HG03342 (cell line): ENCODE measurements around the gene PPP6R3.

Source experiments
- ATAC-seq: cut with Tn5 transposase; IDR thresholded peaks from one replicate; pipeline ENCODE4 v1.9.1; 2021; ENCODE audit warnings: mild to moderate bottlenecking, moderate library complexity; ENCODE audit not compliant: unreplicated experiment

The PPP6R3 gene, protein sequence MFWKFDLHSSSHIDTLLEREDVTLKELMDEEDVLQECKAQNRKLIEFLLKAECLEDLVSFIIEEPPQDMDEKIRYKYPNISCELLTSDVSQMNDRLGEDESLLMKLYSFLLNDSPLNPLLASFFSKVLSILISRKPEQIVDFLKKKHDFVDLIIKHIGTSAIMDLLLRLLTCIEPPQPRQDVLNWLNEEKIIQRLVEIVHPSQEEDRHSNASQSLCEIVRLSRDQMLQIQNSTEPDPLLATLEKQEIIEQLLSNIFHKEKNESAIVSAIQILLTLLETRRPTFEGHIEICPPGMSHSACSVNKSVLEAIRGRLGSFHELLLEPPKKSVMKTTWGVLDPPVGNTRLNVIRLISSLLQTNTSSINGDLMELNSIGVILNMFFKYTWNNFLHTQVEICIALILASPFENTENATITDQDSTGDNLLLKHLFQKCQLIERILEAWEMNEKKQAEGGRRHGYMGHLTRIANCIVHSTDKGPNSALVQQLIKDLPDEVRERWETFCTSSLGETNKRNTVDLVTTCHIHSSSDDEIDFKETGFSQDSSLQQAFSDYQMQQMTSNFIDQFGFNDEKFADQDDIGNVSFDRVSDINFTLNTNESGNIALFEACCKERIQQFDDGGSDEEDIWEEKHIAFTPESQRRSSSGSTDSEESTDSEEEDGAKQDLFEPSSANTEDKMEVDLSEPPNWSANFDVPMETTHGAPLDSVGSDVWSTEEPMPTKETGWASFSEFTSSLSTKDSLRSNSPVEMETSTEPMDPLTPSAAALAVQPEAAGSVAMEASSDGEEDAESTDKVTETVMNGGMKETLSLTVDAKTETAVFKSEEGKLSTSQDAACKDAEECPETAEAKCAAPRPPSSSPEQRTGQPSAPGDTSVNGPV

DNA sequence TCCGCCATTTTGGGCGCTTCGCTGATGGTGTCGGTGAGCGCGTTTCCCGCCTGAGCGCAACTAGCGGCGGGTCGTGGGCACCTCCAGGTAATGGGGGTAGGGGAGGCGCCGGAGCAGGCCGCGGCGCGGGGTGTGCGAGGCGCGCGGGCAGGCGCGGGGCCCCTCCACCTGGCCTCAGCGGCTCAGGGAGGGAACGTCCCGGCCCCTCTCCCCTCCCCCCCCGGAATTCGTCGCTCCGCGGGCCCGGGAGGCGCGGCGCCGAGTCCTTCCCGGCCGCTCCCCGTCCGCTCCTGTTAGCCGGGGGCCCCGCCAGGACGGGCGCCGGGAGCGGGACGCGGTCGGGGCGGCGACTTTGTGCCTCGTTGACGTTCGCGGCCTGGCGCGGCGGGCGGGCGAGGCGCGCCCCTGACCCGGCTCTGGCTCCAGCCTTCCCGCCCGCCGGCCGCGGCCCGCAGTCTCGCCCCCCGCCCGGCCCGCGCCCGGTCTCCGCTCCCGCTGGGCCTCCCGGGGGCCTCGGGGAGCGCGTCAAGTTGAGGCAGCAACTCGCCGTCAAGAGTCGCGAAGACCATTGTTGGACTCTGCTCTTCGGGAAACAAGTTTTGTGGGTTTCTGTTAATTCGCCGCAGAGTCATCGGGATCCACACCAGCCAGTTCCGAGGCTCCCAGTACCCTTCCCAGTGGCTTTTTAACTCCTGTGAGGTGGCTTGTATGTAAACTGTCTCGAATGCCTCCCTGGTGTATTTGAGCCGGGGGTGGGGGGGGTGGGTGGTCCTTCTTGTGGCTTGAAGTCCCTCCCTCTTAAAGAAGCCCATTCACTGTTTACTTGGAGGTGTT, at the start of gene PPP6R3:
TSS of gene PPP6R3 (plus strand) at position 12 of the 834 bp plus-strand sequence. CDS start 76,913 bp downstream, outside the sequence.
- peak; percentile 33 for ATAC-seq

DNA sequence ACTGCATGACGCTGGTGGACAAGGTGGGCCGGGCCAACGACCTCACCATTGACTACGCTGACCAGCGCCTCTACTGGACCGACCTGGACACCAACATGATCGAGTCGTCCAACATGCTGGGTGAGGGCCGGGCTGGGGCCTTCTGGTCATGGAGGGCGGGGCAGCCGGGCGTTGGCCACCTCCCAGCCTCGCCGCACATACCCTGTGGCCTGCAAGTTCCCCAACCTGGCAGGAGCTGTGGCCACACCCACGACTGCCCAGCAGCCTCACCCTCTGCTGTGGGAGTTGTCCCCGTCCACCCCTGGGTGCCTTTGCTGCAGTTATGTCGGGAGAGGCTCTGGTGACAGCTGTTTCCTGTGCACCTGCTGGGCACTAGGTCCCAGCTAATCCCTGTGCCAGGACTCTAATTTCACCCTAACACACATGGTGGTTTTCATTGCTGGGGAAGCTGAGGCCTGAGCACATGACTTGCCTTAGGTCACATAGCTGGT, 49.0 kb upstream of the PPP6R3 start:
- ATAC-seq = no peak

DNA sequence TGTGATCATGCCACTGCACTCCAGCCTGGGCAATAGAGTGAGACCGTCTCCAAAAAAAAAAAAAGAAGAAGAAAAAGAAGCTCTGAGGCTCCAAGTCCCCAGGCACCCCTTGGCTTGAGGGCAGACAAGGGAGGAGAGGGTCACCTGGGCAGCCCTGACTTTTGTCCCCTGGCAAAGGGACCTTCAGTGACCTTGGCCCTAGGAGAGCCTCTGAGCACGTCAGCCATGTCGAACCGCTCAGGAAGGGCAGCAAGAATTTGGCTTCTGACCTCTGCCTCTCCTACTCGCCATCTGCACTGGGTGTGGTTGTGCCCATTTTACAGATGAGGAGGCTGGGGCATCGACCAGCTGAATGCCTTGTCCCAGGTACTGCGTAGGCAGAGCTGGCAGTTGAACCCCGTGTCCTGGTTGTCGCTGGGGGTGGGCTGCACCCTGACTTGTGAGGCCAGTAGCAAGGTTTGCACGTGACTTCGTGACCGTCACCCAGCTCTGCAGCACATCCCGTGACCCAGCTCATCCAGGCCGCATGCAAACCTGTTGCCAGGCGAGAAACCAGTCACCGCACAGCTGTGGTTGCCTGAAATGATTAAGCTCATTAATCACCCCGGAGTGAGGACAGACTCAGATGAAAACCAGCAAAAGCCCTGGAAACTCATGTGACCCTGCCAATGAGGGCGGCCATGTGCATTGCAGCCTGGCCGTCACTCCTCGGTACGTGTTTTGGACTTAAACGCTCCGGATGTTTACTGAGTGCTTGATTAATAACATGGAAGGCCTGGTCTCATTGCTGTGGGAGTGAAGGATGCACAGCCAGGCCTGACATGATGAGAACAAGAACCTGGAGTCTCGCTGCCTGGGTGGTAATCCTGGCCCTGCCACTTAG, 47.7 kb upstream of the PPP6R3 start:
- ATAC-seq = no peak

DNA sequence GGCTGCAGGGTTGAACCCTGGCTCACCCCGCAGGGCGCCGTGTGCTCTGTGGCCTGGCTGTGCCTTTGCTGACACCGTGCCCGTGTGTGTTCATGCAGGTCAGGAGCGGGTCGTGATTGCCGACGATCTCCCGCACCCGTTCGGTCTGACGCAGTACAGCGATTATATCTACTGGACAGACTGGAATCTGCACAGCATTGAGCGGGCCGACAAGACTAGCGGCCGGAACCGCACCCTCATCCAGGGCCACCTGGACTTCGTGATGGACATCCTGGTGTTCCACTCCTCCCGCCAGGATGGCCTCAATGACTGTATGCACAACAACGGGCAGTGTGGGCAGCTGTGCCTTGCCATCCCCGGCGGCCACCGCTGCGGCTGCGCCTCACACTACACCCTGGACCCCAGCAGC, 47.0 kb upstream of the PPP6R3 start:
- no peak for ATAC-seq

DNA sequence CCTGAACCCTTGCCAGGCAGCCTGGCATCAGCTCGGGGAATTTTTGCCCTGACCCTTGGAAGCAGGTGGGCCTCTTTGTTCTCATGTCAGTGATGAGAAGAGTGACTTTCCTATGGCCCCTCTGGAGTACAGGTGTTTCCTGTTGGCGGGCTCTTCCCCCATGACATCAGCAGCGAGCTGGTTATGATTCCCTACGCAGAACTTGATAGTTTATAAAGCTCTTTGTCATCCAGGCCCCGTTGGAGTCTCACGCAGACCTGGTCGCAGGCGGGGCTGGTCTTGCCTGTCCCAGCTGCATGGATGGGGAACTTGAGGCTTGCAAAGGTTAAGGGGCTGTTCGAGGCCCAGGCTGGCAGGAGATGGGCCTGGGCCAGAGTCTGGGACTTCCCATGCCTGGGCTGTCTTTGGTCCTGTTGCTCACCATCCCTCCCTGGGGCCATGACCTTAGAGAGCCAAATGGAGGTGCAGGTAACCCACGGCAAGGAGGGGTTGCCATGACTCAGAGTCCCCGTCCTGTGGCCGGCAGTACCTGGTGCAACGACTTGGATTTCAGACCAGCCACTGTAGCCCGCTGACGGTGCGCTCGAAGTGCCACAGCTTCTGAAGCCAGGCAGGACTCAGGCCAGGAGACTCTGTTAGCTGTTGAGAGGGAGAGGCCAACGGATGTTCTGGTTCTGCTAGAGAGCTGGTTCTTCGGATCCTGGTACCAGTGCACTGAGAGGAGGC, 45.9 kb upstream of the PPP6R3 start:
- ATAC-seq = no peak

DNA sequence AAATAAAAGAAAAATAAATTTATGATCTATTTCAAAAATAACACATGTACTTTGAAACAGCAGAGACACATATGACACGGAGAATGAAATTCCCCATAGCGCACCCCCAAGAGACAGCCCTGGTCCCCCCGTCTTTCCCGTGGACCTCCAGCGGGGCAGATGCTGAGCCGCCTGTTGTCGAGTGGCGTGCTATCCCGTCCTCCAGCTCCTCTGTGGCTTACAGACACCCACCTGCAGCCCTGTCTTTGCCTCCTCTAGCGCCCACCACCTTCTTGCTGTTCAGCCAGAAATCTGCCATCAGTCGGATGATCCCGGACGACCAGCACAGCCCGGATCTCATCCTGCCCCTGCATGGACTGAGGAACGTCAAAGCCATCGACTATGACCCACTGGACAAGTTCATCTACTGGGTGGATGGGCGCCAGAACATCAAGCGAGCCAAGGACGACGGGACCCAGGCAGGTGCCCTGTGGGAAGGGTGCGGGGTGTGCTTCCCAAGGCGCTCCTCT, 44.4 kb upstream of the PPP6R3 start:
- no peak for ATAC-seq

DNA sequence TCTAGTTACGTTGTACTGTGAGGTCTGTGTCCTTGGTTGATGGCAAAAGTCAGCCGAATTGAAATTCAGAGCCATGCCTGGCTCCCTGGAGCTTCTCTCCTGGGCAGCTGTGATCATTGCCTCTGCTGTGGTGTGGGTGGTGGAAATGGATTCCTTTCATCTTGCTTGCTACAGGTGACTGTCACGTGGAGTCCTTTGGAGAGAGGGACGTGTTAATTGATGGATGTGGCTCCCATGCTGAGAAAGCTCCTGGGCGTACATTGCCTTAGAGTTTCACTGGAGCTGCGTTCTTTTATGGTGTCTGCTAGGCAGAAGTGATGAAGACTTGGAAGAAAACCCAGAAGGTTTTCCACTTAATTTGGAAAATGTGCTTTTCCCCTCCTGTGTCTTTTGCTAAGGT, 41.9 kb upstream of the PPP6R3 start:
- ATAC-seq = no peak

DNA sequence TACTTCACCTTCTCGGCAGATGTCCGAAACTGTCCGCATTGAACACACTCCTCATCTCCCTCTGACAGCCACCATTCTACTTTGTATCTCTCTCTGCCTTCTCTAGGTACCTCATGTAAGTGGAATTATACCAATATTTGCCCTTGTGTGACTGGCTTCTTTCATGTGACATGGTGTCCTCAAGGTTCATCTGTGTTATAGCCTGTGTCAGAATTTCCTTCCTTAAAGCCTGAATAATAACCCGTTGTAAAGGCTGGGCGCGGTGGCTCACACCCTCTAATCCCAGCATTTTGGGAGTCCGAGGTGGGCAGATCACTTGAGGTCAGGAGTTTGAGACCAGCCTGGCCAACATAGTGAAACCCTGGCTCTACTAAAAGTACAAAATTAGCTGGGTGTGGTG, 40.4 kb upstream of the PPP6R3 start:
- no peak for ATAC-seq

DNA sequence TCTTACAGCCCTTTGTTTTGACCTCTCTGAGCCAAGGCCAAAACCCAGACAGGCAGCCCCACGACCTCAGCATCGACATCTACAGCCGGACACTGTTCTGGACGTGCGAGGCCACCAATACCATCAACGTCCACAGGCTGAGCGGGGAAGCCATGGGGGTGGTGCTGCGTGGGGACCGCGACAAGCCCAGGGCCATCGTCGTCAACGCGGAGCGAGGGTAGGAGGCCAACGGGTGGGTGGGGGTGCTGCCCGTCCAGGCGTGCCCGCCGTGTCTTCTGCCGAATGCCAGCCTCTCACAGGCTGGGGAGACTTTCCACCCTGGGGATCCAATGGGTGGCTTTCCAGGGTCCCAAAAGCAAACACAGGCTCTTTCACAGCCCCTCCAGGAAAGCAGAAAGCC, 37.1 kb upstream of the PPP6R3 start:
- ATAC-seq = no peak

DNA sequence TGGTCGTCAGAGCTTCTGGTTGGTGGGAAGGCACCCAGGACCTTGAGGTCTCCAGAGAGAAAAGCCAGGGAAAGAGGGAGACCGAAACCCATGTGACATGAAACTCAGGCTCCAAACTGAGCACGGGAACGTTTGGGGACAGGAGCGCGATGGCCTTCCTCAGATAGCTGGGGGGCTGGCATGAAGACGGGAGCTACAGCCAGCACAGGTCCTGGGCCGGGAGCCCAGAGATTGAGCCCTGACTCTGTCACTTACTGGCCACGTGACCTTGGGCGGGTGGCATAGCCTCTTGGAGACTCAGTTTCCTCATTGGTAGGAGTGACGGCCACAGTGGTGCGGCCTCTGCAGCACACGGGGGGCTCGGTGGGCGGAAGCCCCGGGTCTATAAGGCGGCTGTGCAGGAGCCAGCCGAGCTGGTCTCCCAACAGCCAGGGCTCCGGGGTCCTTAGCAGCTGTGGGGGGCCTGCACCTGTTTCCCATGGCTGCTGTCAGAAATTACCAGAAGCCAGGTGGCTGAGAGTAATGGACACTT, 36.4 kb upstream of the PPP6R3 start:
- no peak for ATAC-seq

DNA sequence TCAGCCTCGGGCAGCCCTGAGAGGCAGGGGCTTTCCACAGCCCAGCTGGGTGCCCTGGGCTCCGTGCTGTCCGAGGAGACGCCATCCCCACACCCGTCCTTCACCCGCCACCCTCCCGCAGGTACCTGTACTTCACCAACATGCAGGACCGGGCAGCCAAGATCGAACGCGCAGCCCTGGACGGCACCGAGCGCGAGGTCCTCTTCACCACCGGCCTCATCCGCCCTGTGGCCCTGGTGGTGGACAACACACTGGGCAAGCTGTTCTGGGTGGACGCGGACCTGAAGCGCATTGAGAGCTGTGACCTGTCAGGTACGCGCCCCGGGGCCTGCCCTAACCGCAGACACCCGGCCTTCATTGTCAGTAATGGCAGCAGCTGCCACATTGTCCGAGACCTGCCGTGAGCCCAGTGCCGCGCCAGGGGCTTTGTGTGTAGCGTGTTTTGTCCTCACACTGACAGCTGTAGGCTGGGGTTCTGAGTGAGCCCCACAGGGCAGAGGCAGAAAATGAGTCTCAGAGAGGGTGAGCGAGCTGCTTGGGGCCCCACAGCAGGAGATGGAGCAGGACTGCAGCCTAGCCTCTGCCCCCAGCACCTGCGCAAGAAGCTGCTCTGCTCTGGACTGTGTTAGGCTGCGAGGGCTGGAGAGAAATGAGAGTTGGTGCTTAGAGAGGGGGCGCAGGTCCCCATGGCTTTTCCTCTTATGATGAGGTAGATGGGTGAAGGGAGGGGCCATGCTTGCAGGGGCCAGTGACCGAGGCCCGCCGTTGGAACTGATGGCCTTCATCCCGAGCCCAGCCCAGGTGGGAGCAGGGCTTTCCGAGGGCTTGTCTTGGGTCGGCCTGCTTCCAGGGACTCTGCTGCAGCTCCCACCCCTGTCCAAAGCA, 35.3 kb upstream of the PPP6R3 start:
- no peak for ATAC-seq

DNA sequence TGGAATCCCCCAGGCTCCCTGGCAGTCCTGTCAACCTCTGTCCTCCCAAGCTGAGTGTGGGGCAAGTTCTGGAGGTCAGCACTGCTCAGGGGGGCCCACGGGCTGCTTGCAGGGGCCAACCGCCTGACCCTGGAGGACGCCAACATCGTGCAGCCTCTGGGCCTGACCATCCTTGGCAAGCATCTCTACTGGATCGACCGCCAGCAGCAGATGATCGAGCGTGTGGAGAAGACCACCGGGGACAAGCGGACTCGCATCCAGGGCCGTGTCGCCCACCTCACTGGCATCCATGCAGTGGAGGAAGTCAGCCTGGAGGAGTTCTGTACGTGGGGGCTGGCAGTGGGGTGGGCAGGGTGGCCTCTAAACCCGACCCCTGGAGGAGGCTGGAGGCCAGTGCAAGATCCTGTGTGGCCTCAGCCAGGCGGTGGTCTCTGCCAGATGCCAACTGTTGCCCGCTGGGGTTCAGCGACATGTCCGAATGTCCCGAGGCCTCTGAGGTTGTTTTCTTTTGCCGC, 34.6 kb upstream of the PPP6R3 start:
- ATAC-seq = no peak

DNA sequence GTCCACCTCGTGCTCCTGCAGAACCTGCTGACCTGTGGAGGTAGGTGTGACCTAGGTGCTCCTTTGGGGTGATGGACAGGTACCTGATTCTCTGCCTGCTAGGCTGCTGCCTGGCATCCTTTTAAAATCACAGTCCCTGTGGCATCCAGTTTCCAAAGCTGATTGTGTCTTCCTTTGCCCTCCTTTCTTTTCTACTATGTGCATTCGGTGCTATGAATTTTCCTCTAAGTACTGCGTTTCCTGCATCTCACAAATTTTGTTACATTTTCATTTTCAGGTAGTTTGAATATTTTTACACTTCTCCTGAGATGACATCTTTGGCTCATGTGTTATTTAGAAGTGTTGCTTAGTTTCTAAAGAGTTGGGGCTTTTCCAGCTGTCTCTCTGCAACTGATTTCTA, 30.9 kb upstream of the PPP6R3 start:
- no peak for ATAC-seq

DNA sequence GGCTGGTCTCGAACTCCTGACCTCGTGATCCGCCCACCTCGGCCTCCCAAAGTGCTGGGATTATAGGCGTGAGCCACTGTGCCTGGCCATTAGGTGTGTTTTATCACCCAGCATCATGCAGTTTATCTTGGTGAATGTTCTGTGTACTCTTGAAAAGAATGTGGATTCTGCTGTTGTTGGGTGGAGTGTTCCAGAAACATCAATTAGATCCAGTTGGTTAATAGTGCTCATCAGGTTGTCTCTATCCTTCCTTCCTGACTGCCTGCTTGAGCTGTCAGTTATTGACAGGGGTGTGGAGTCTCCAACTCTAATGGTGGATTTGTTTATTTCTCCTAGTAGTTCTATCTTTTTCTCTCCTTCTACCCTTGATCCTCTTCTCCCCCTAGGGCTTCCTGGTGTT, 30.2 kb upstream of the PPP6R3 start:
- no peak for ATAC-seq

DNA sequence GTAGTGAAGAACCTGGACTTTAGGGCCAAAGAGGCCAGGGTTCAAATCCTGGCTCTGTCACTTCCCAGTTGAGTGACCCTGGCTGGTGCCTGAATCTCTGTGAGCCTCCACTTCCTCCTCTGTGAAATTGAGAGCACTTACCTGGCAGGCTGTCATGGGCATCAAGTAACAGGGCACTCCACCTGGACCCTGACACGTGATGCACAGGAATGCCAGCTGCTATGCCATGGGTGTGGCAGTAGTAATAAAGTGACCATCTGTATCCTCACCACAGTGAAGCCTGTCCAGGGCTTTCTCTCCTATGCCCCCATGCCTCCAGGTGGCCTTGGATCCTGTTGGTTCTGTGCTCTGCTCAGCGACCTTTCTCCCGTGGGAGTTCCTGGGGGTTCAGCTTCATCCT, 29.8 kb upstream of the PPP6R3 start:
- ATAC-seq = no peak

DNA sequence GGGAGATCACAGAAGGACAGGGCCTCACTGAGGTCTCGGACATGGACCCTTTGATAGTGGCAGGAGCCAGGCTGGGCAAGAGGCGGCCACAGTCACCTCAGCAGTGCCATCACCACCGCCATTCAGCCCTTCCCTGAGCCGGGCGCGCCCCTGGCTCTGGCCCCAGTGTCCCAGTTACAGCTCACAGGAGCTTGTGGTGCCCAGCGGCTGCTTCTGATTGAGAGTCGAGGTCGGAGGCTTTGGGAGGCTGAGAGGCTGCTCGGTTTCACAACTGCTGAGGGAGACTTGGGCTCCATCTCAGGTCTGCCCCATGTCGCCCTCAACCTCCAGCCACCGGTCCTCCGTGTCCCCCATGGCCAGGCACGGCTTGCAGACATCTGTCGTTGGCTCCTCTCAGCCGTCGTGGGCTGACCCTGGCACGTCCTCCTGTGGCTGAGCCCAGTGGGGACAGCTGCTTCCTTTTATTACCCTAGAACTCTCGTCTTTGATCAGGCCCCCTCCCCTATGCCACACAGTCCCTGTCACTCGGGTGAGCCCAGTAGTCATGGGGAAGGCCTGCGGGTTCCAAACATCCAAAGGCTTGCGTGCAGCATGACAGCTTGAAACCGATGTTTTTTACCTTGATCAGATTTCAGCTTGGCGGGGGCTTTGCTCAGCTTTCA, 28.4 kb upstream of the PPP6R3 start:
- ATAC-seq = no peak

DNA sequence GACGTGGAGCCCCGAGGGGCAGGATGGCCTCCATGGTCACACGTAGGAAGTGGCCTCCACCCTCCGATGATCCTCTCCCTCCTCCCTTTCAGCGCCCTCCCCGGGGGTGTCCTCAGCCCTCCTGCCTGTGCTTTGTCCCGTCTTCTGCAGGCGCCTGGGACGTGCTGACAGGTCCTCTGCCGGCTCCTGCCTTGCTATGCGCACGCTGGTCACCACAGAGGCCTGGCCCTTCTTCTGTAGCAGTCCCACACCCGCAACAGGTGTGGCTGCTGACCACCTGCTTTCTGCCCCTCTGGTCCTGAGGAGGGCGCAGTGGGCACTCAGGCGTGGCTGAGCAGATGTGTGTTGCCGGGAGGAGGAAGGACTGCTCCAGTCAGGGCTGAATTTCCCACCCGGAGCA, 27.7 kb upstream of the PPP6R3 start:
- ATAC-seq = no peak
